Measurements from ENCODE around the gene DARS2. TPM values are rescaled to one million over a fixed set of nuclear protein-coding genes. Genes with fewer than 3 reads are reported as not detected.
"Not testable (repeated sequence)": the region's sequence is repeated elsewhere in the genome, so short reads cannot be mapped to it uniquely, and the experiment has no call there.

DARS2 gene
- total RNA-seq, 4 donors from 2014 or later: 4.3 to 8.9 (median 8.2) TPM

- DNase-seq: no peak
- intact Hi-C loops (cut with DNase I; ENCODE audit: low total_unique reads) (no loop called here), in situ Hi-C loops (cut with MboI; ENCODE audit: low sequenced_read_pairs in 4 of 4) (no loop called here)
- Histone ChIP-seq H3K36me3 (peaks cover 0 to 26% of the 10 kb centered on the region in 2 donors), H3K9me3 (no peaks in the 10 kb centered on the region), H3K27ac (no peak overlapping the region), H3K27me3 (no peaks in the 10 kb centered on the region), H3K4me1 (no peaks in the 10 kb centered on the region), H3K4me3 (no peak overlapping the region)
- TF ChIP-seq, protein P1, sequence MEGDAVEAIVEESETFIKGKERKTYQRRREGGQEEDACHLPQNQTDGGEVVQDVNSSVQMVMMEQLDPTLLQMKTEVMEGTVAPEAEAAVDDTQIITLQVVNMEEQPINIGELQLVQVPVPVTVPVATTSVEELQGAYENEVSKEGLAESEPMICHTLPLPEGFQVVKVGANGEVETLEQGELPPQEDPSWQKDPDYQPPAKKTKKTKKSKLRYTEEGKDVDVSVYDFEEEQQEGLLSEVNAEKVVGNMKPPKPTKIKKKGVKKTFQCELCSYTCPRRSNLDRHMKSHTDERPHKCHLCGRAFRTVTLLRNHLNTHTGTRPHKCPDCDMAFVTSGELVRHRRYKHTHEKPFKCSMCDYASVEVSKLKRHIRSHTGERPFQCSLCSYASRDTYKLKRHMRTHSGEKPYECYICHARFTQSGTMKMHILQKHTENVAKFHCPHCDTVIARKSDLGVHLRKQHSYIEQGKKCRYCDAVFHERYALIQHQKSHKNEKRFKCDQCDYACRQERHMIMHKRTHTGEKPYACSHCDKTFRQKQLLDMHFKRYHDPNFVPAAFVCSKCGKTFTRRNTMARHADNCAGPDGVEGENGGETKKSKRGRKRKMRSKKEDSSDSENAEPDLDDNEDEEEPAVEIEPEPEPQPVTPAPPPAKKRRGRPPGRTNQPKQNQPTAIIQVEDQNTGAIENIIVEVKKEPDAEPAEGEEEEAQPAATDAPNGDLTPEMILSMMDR (IDR thresholded peaks at IDR 0.05 in 4 of 5, conservative IDR thresholded peaks at IDR 0.05 in 1 of 5): no peak
- TF ChIP-seq POLR2A (IDR thresholded peaks at IDR 0.05): no peak
- no peak for ATAC-seq
Observed at GRCh38 chr1:173876732-173877131, 52.3 kb downstream of the DARS2 start.

- no peak overlapping the region for H3K4me3 ChIP-seq
- ATAC-seq: no peak
- intact Hi-C loops (cut with DNase I; ENCODE audit: low total_unique reads) (no loop called here), in situ Hi-C loops (cut with MboI; ENCODE audit: low sequenced_read_pairs in 4 of 4) (no loop called here)
- TF ChIP-seq POLR2A (IDR thresholded peaks at IDR 0.05): no peak
- TF ChIP-seq, protein P1 (IDR thresholded peaks at IDR 0.05 in 4 of 5, conservative IDR thresholded peaks at IDR 0.05 in 1 of 5): no peak
- peaks cover 0 to 26% of the 10 kb centered on the region in 2 donors for H3K36me3 ChIP-seq
- H3K27me3 ChIP-seq: no peaks in the 10 kb centered on the region
- no peak overlapping the region for H3K27ac ChIP-seq
- no peaks in the 10 kb centered on the region for H3K4me1 ChIP-seq
- DNase-seq: no peak
- H3K9me3 ChIP-seq: no peaks in the 10 kb centered on the region
Observed at GRCh38 chr1:173878251-173878650, 53.8 kb downstream of the DARS2 start.

GRCh38 chr1:173881117-173881516 lies 56.6 kb downstream of the DARS2 start:
- H3K36me3 ChIP-seq: peaks cover 0 to 17% of the 10 kb centered on the region in 2 donors
- ATAC-seq; in situ Hi-C loops (cut with MboI; ENCODE audit: low sequenced_read_pairs in 4 of 4): not testable (repeated sequence)

GRCh38 chr1:173884701-173885100 lies 60.2 kb downstream of the DARS2 start:
- no peak for TF ChIP-seq POLR2A (IDR thresholded peaks at IDR 0.05)
- TF ChIP-seq, protein P1 (IDR thresholded peaks at IDR 0.05 in 4 of 5, conservative IDR thresholded peaks at IDR 0.05 in 1 of 5): no peak
- Histone ChIP-seq H3K4me3 (no peak overlapping the region), H3K36me3 (peaks cover 0 to 26% of the 10 kb centered on the region in 2 donors), H3K27ac (no peak overlapping the region), H3K27me3 (no peaks in the 10 kb centered on the region), H3K9me3 (no peaks in the 10 kb centered on the region), H3K4me1 (no peaks in the 10 kb centered on the region)
- DNase-seq (no peak), ATAC-seq (no peak)
- intact Hi-C loops (cut with DNase I; ENCODE audit: low total_unique reads) (no loop called here), in situ Hi-C loops (cut with MboI; ENCODE audit: low sequenced_read_pairs in 4 of 4) (no loop called here)

More at GRCh38 chr1:173881117-173881516, 56.6 kb downstream of the DARS2 start:
- H3K27me3 ChIP-seq; H3K27ac ChIP-seq; intact Hi-C loops (cut with DNase I; ENCODE audit: low total_unique reads); H3K4me3 ChIP-seq; H3K9me3 ChIP-seq; DNase-seq; H3K4me1 ChIP-seq: not testable (repeated sequence)

DNA sequence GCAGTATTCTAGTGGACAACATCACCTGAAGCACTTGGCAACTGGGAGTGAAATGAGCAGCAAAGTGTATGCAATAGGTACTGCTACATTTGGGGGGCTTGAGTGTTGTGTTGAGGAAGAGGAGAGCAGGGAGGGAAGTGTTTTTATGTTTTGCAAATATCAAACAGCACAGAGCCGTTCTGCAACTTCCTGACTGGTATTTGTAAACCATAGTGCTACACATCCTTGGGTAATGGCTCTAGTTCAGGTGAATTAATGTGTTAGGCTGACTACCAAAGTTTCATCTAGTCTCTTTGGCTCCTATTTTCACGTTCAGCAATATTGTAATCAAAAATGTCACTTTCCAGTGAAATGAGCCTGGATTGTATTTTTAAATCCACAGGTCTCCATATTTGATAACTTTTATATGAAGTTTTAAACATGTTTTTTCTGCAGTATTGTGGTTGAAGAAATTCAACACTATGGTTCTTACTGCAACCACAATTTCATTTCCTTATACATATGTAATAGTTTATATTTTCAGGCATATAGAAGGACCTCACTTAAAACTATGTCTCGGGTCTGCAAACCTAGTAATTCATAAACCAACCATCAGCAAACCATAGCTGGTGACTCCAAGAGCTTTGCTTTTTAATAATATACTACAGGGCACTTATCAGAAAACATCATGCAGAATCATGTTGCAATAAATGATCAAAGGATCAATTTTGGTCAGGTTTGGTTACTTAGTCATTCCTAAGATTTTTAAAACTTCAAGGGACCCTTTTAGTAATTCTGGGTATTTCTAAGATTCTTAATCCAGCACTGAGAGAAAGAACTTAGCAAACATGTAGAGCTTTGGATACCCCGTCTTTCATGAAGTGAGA lies 62.5 kb downstream of the DARS2 start:
- in situ Hi-C loops (cut with MboI; ENCODE audit: low sequenced_read_pairs in 4 of 4) (no loop called here), intact Hi-C loops (cut with DNase I; ENCODE audit: low total_unique reads) (no loop called here)
- no peak overlapping the region for H3K27ac ChIP-seq

More for the DNA sequence above, 62.5 kb downstream of the DARS2 start:
- no peak overlapping the region for H3K4me3 ChIP-seq
- ATAC-seq: no peak
- DNase-seq: no peak
- no peaks in the 10 kb centered on the region for H3K27me3 ChIP-seq
- peaks cover 0 to 23% of the 10 kb centered on the region in 2 donors for H3K36me3 ChIP-seq
- H3K9me3 ChIP-seq: no peaks in the 10 kb centered on the region
- TF ChIP-seq POLR2A (IDR thresholded peaks at IDR 0.05): no peak
- TF ChIP-seq, protein P1 (IDR thresholded peaks at IDR 0.05 in 4 of 5, conservative IDR thresholded peaks at IDR 0.05 in 1 of 5): no peak
- no peaks in the 10 kb centered on the region for H3K4me1 ChIP-seq
